Left lung (tissue), 10 donors: Measurements from ENCODE around the gene AATF. TPM values are rescaled to one million over a fixed set of nuclear protein-coding genes. Genes with fewer than 3 reads are reported as not detected.

ENCODE experiments used
- ATAC-seq: fragments of 200-7000 bp; cut with Tn5 transposase; one replicate; pipeline ENCODE4 v1.9.1; 2020; ENCODE audit warnings: moderate library complexity
- DNase-seq, 4 donors: peaks; one replicate each; pipeline ENCODE4 v3.0.0-alpha.2; 2013 to 2020
- H3K27ac ChIP-seq, 2 donors: fragments of 200-600 bp; sonication (generic) in 1 of 2; one replicate each; pipeline versions ENCODE4 v1.5.0 to v1.8.0; 2020 to 2021
- H3K27me3 ChIP-seq, 2 donors: fragments of 200-600 bp; sonication (generic) in 1 of 2; one replicate each; pipeline versions ENCODE4 v1.5.0 to v1.8.0; 2020 to 2021
- H3K36me3 ChIP-seq, 2 donors: fragments of 200-600 bp; sonication (generic) in 1 of 2; one replicate each; pipeline versions ENCODE4 v1.5.0 to v1.8.0; 2020 to 2021
- H3K4me1 ChIP-seq, 2 donors: fragments of 200-600 bp; one replicate each; pipeline ENCODE4 v1.8.0; 2021
- H3K4me3 ChIP-seq, 2 donors: fragments of 200-600 bp; sonication (generic) in 1 of 2; one replicate each; pipeline versions ENCODE4 v1.5.0 to v1.8.0; 2020 to 2021; ENCODE audit warnings: mild to moderate bottlenecking in 1 of 2
- H3K9me3 ChIP-seq, 2 donors: fragments of 200-600 bp; sonication (generic) in 1 of 2; one replicate each; pipeline versions ENCODE4 v1.5.0 to v1.8.0; 2020 to 2021
- CTCF ChIP-seq, 2 donors: fragments of 200-600 bp; sonication (generic) in 1 of 2; IDR thresholded peaks; one replicate each; pipeline versions ENCODE4 v1.5.0 to v1.8.0; 2021; ENCODE audit warnings: antibody characterized with exemption in 2 of 2
- intact Hi-C, 2 donors: fragments of 100-400 bp; cut with DNase I; formaldehyde crosslinking; loops; one replicate each; pipeline versions ENCODE4 v1.11.2 to v1.14.2; 2022
- polyA plus RNA-seq, 6 donors: library from polyadenylated mRNA; unstranded; fragments of 120-200 nt; gene quantifications; one replicate each; pipeline ENCODE4 v1.2.1, GENCODE V29; 2013; ENCODE audit not compliant: insufficient read length in 6 of 6
- total RNA-seq, 2 donors: library from RNA; stranded (reverse); fragmentation: NEBNext Ultra II Directional; extraction: Animal tissue kit (Norgen Biotek cat#: 25700); gene quantifications; one replicate each; pipeline ENCODE4 v1.2.1, GENCODE V29; 2021
- donor health status: DM: no; HTN: yes; CAD: no.
- donor health status: DM: no; HTN: no; CAD: no.

AATF gene
- total and polyA plus RNA-seq, 8 donors = 31.6 to 42.4 (median 37.8) TPM

- H3K27me3 ChIP-seq = no peaks in the 10 kb centered on the region
- H3K36me3 ChIP-seq = peaks cover 0 to 42% of the 10 kb centered on the region in 2 donors
- DNase-seq (no peak), ATAC-seq (no peak)
- H3K4me1 ChIP-seq = no peaks in the 10 kb centered on the region
- no peak overlapping the region for H3K4me3 ChIP-seq
- intact Hi-C loops = loop anchor here in 1 of 2 donors (5.0 kb wide), 1 partner anchor 418 kb away; no protein-coding TSS in a partner anchor
- H3K9me3 ChIP-seq = no peaks in the 10 kb centered on the region
- TF ChIP-seq CTCF (IDR thresholded peaks at IDR 0.05) = no peak
- no peak overlapping the region for H3K27ac ChIP-seq
Measured at GRCh38 chr17:37045351-37045922, 96.7 kb downstream of the AATF start.

- TF ChIP-seq CTCF (IDR thresholded peaks at IDR 0.05) = peak; percentile 82 to 83
- Histone ChIP-seq H3K4me1 (no peaks in the 10 kb centered on the region), H3K9me3 (no peaks in the 10 kb centered on the region), H3K27me3 (no peaks in the 10 kb centered on the region), H3K4me3 (no peak overlapping the region), H3K27ac (no peak overlapping the region), H3K36me3 (peaks cover 0 to 61% of the 10 kb centered on the region in 2 donors)
- intact Hi-C loops = loop anchor here in 1 of 2 donors (5.0 kb wide), 1 partner anchor 420 kb away; no protein-coding TSS in a partner anchor
- ATAC-seq = peak; percentile 92
- DNase-seq = peak; percentile 69 to 87 (median 78)
Measured at GRCh38 chr17:37047631-37048104, 98.9 kb downstream of the AATF start.

GRCh38 chr17:37048811-37049210 is 100.1 kb downstream of the AATF start:
- ATAC-seq (no peak), DNase-seq (no peak)
- no peaks in the 10 kb centered on the region for H3K27me3 ChIP-seq
- H3K9me3 ChIP-seq = no peaks in the 10 kb centered on the region
- peaks cover 0 to 60% of the 10 kb centered on the region in 2 donors for H3K36me3 ChIP-seq
- H3K27ac ChIP-seq = no peak overlapping the region
- H3K4me3 ChIP-seq = no peak overlapping the region
- intact Hi-C loops = loop anchor here in 1 of 2 donors (5.0 kb wide), 1 partner anchor 422 kb away; no protein-coding TSS in a partner anchor
- TF ChIP-seq CTCF (IDR thresholded peaks at IDR 0.05) = no peak
- no peaks in the 10 kb centered on the region for H3K4me1 ChIP-seq

GRCh38 chr17:37050920-37051319 is 102.2 kb downstream of the AATF start:
- Histone ChIP-seq H3K27me3 (no peaks in the 10 kb centered on the region), H3K9me3 (no peaks in the 10 kb centered on the region), H3K36me3 (peaks cover 0 to 59% of the 10 kb centered on the region in 2 donors), H3K4me1 (no peaks in the 10 kb centered on the region), H3K4me3 (no peak overlapping the region), H3K27ac (no peak overlapping the region)
- no peak for TF ChIP-seq CTCF (IDR thresholded peaks at IDR 0.05)
- DNase-seq (no peak), ATAC-seq (no peak)
- intact Hi-C loops = no loop called here

- TF ChIP-seq CTCF (IDR thresholded peaks at IDR 0.05) = no peak
- intact Hi-C loops = no loop called here
Measured at GRCh38 chr17:37051381-37051780, 102.6 kb downstream of the AATF start.

More at GRCh38 chr17:37051381-37051780, 102.6 kb downstream of the AATF start:
- Histone ChIP-seq H3K9me3 (no peaks in the 10 kb centered on the region), H3K36me3 (peaks cover 0 to 60% of the 10 kb centered on the region in 2 donors), H3K27ac (no peak overlapping the region), H3K27me3 (no peaks in the 10 kb centered on the region), H3K4me1 (no peaks in the 10 kb centered on the region), H3K4me3 (no peak overlapping the region)
- ATAC-seq (no peak), DNase-seq (no peak)
